NCI-H146 (cell line): ENCODE results near the gene EPHB1.

Source experiments
- DNase-seq: peaks from one replicate; lab custom pipeline; 2025; lab: John Stamatoyannopoulos, UW

Gene EPHB1

GRCh38 chr3:134809427-134810051 lies 14.5 kb downstream of the EPHB1 start:
- DNase-seq: peak; percentile 92

- peak; percentile 46 for DNase-seq
Measured at GRCh38 chr3:134810052-134810435, 15.0 kb downstream of the EPHB1 start.

- DNase-seq: no peak
Measured at GRCh38 chr3:134810850-134811249, 15.8 kb downstream of the EPHB1 start.

- DNase-seq: no peak
Measured at GRCh38 chr3:134813618-134814017, 18.6 kb downstream of the EPHB1 start.

- no peak for DNase-seq
Measured at GRCh38 chr3:134815519-134815918, 20.5 kb downstream of the EPHB1 start.

GRCh38 chr3:134816623-134817022 lies 21.6 kb downstream of the EPHB1 start:
- no peak for DNase-seq

- DNase-seq: no peak
Measured at GRCh38 chr3:134817297-134817696, 22.2 kb downstream of the EPHB1 start.

- no peak for DNase-seq
Measured at GRCh38 chr3:134820994-134821393, 25.9 kb downstream of the EPHB1 start.

GRCh38 chr3:134822090-134822489 lies 27.0 kb downstream of the EPHB1 start:
- no peak for DNase-seq

GRCh38 chr3:134823679-134824078 lies 28.6 kb downstream of the EPHB1 start:
- peak; percentile 40 for DNase-seq

- no peak for DNase-seq
Measured at GRCh38 chr3:134824791-134825190, 29.7 kb downstream of the EPHB1 start.

GRCh38 chr3:134827213-134827612 lies 32.2 kb downstream of the EPHB1 start:
- DNase-seq: no peak

GRCh38 chr3:134829721-134830120 lies 34.7 kb downstream of the EPHB1 start:
- DNase-seq: no peak

- no peak for DNase-seq
Measured at GRCh38 chr3:134832585-134832984, 37.5 kb downstream of the EPHB1 start.

- DNase-seq: no peak
Measured at GRCh38 chr3:134833453-134834163, 38.5 kb downstream of the EPHB1 start.

GRCh38 chr3:134836921-134837320 lies 41.9 kb downstream of the EPHB1 start:
- DNase-seq: no peak

GRCh38 chr3:134838599-134838998 lies 43.5 kb downstream of the EPHB1 start:
- DNase-seq: no peak

GRCh38 chr3:134839422-134839821 lies 44.4 kb downstream of the EPHB1 start:
- DNase-seq: no peak

- no peak for DNase-seq
Measured at GRCh38 chr3:134839990-134840389, 44.9 kb downstream of the EPHB1 start.

- no peak for DNase-seq
Measured at GRCh38 chr3:134840459-134840858, 45.4 kb downstream of the EPHB1 start.

GRCh38 chr3:134846084-134846483 lies 51.0 kb downstream of the EPHB1 start:
- no peak for DNase-seq

GRCh38 chr3:134846911-134847317 lies 51.9 kb downstream of the EPHB1 start:
- peak; percentile 52 for DNase-seq

GRCh38 chr3:134847349-134847748 lies 52.3 kb downstream of the EPHB1 start:
- DNase-seq: no peak

- DNase-seq: no peak
Measured at GRCh38 chr3:134849561-134849960, 54.5 kb downstream of the EPHB1 start.
